NCI-H82 treated with DMSO at 0.1 percent for 48 hours (cell line): ENCODE measurements around the gene MORN5.

Experiments used
- DNase-seq: peaks from one replicate; lab custom pipeline; 2025; ENCODE audit not compliant: unreplicated experiment; lab: John Stamatoyannopoulos, UW

Gene MORN5

GRCh38 chr9:122124528-122124927 lies 35.2 kb upstream of the MORN5 start:
- DNase-seq, result no peak

- peak; percentile 48 for DNase-seq
These were observed 34.6 kb upstream of the MORN5 start for GRCh38 chr9:122125158-122125508.

GRCh38 chr9:122125509-122126330 lies 34.0 kb upstream of the MORN5 start:
- no peak for DNase-seq

- no peak for DNase-seq
These were observed 33.1 kb upstream of the MORN5 start for GRCh38 chr9:122126331-122127261.

GRCh38 chr9:122127396-122127798 lies 32.3 kb upstream of the MORN5 start:
- DNase-seq, result no peak

GRCh38 chr9:122128007-122128968 lies 31.4 kb upstream of the MORN5 start:
- no peak for DNase-seq

GRCh38 chr9:122128969-122129343 lies 30.8 kb upstream of the MORN5 start:
- DNase-seq, result no peak

GRCh38 chr9:122129969-122130368 lies 29.7 kb upstream of the MORN5 start:
- DNase-seq, result no peak

GRCh38 chr9:122130837-122131236 lies 28.9 kb upstream of the MORN5 start:
- DNase-seq, result no peak

- DNase-seq, result no peak
These were observed 28.2 kb upstream of the MORN5 start for GRCh38 chr9:122131401-122132001.

- DNase-seq, result no peak
These were observed 27.2 kb upstream of the MORN5 start for GRCh38 chr9:122132539-122132938.

- no peak for DNase-seq
These were observed 26.3 kb upstream of the MORN5 start for GRCh38 chr9:122133263-122133983.

GRCh38 chr9:122133984-122134535 lies 25.6 kb upstream of the MORN5 start:
- no peak for DNase-seq

GRCh38 chr9:122134822-122135528 lies 24.7 kb upstream of the MORN5 start:
- no peak for DNase-seq

- DNase-seq, result no peak
These were observed 24.2 kb upstream of the MORN5 start for GRCh38 chr9:122135529-122135859.

- no peak for DNase-seq
These were observed 21.0 kb upstream of the MORN5 start for GRCh38 chr9:122138560-122139268.

GRCh38 chr9:122140368-122141193 lies 19.1 kb upstream of the MORN5 start:
- no peak for DNase-seq

GRCh38 chr9:122141671-122142070 lies 18.0 kb upstream of the MORN5 start:
- DNase-seq, result no peak
